Measurements from ENCODE around the gene NPR2.
A peak's percentile ranks its signal among the peaks of the same experiment; 100 is the strongest.

Gene NPR2

DNA sequence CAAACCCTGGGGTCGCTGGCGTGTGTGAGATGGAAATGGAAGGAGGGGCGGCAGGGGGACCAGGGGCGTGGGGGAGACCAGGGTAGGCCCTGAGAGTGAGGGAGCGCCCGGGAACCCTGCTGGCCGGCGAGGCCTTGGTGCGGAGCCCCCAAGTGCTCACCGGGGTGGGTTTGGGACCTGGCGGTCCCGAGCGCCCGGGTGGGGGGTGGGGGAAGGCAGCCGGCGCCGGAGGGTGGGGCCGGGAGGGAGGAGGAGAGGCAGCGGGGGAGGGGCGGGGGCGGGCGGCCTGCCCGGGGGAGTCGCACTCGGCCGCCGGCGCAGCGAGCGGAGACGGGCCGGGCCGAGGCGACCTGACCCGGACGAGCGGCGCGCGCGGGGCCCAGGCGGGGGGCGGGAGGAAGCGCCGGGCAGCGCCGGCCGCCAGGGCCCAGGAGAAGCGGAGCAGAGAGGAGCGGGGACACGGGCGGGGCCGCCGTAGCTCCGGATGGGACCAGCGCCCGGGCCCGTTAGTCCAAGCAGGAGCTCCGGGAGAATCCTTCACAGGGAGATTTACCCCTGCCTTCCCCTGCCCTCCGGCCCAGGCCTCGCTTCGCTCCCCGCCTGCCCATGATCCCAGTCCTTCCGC, at the start of gene NPR2:
Gene NPR2, plus strand, starts transcription at position 295 of the 625 bp plus-strand sequence. CDS start 818 bp downstream, outside the sequence.
- DNase-seq (ENCODE audit: low read depth): no peak

DNA sequence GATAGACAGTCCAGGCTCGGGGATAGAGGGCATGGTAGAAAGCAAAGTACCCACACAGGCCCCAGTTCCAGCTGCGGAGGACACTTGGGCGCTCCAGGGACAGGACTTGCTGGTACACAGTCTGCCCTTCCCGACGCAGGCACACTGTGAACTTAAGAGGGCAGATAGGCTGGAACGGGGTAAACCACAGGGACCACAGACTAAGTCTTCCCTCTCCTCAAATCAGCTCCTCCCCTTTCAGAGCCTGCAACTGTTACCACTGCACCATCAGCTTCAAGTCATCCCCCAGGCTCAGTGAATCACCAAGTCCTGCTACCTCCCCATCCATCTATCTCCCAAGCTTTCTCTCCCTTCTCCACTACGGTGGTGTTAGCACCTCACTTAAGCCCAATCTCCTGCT, 49.7 kb upstream of the NPR2 start:
- no peak for DNase-seq (ENCODE audit: low read depth)

- DNase-seq (ENCODE audit: low read depth): no peak
Observed at GRCh38 chr9:35743452-35743851, 47.9 kb upstream of the NPR2 start.

GRCh38 chr9:35743880-35744518, 47.4 kb upstream of the NPR2 start:
- DNase-seq (ENCODE audit: low read depth): no peak

- DNase-seq (ENCODE audit: low read depth): no peak
Observed at GRCh38 chr9:35745569-35745968, 45.8 kb upstream of the NPR2 start.

- DNase-seq (ENCODE audit: low read depth): no peak
Observed at GRCh38 chr9:35746583-35746982, 44.8 kb upstream of the NPR2 start.

GRCh38 chr9:35748242-35748857, 43.0 kb upstream of the NPR2 start:
- DNase-seq (ENCODE audit: low read depth): no peak

GRCh38 chr9:35748858-35749514, 42.4 kb upstream of the NPR2 start, which contains the start of the genes GBA2 and RGP1:
GBA2 (minus strand) TSS chr9:35749228; CDS start chr9:35748704, 524 bp downstream.
RGP1 (plus strand) TSS chr9:35749287; CDS start chr9:35749756, 469 bp downstream.
- DNase-seq (ENCODE audit: low read depth): no peak

DNA sequence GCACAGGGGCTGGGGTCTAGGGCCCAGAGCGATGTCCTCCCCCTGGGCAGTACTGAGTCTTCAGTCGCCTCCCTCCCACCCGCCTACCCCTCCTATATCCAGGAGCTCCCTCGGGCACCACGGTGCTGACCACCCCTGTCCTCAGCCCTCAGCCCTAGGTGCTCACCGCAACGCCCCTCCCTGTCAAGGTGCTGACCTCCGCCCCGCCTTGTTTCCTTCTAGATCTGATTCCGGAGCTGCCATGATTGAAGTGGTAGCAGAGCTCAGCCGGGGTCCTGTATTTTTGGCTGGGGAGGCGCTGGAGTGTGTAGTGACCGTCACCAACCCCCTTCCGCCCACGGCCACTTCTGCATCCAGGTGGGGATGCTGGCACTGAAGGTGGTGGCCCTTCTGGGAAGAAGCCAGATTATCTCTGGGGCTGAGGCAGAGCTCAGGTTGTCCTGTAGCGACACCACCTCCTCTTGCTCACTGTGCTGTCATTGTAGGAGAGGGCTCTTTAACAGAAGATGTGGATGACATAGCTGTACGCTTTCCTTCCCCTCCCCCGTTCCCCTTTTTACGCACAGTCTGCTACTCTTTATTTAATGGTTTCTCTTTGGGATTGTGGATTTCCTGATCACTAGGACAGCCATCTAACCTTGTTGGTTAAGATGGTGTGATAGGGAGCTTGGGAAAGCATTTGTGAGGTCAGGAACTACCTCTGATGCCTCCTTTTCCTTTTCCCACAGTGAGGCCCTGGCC, 41.7 kb upstream of the NPR2 start:
- no peak for DNase-seq (ENCODE audit: low read depth)

- no peak for DNase-seq (ENCODE audit: low read depth)
Observed at GRCh38 chr9:35750256-35750531, 41.2 kb upstream of the NPR2 start.

DNA sequence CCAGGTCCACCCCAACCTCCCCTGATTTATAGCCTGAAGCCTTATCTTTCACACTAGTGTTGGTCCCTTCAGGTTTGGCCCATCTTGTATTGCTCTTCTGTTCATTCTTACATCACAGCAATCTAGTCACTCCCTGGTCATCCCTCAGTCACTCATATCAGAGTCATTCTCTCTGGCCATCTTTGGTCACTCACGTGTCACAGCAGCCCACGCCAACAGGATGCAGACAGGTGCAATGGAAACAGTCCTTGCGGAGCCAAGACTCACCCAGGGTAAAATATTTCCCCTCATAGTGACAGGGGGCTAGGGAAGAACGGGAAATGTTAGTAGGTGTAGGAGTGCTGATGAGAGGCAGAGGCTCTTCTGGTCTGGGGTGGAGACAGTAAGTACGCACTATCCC, 37.9 kb upstream of the NPR2 start:
- no peak for DNase-seq (ENCODE audit: low read depth)

DNA sequence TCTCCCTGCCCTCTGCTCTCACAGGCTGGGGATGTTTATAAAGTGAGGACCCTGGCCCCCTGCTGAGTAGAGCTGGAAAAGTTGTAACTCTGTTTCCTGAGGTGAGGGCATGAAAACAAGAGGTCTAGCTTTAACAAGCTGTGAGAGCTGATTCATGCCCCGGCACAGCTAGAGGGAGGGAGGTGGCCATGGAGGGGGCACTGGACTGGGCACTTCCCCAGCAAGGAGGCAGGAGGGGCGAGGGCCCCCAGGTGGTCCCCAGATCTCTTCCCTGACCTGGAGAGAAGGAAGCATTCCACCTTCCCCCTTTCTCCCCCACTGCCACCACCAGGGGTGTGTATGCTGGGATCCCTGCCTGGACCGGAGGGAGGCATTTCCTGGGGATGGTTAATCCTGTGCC, 37.1 kb upstream of the NPR2 start, which contains the start of gene MSMP:
Gene MSMP, minus strand, starts transcription at position 13 of the 400 bp plus-strand sequence. CDS start 147 bp downstream, outside the sequence.
- no peak for DNase-seq (ENCODE audit: low read depth)

DNA sequence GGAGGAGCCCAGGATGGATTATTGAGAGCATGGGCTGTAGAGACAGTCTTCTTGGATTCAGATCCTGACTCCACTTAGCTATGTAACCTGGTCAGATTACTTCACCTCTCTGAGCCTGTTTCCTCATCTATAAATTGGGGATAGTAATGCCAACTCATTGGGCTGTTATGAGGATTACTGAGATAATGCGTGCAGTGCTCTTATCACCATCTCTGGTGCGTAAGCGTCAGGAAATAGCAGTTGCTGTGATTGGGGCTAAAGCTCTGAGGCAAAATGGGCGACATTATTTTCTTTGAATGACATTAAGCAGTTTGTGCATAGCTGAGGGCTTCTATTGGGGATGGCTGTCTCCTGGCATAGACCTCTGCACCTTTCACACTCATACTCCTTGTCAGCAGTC, 36.3 kb upstream of the NPR2 start:
- no peak for DNase-seq (ENCODE audit: low read depth)

DNA sequence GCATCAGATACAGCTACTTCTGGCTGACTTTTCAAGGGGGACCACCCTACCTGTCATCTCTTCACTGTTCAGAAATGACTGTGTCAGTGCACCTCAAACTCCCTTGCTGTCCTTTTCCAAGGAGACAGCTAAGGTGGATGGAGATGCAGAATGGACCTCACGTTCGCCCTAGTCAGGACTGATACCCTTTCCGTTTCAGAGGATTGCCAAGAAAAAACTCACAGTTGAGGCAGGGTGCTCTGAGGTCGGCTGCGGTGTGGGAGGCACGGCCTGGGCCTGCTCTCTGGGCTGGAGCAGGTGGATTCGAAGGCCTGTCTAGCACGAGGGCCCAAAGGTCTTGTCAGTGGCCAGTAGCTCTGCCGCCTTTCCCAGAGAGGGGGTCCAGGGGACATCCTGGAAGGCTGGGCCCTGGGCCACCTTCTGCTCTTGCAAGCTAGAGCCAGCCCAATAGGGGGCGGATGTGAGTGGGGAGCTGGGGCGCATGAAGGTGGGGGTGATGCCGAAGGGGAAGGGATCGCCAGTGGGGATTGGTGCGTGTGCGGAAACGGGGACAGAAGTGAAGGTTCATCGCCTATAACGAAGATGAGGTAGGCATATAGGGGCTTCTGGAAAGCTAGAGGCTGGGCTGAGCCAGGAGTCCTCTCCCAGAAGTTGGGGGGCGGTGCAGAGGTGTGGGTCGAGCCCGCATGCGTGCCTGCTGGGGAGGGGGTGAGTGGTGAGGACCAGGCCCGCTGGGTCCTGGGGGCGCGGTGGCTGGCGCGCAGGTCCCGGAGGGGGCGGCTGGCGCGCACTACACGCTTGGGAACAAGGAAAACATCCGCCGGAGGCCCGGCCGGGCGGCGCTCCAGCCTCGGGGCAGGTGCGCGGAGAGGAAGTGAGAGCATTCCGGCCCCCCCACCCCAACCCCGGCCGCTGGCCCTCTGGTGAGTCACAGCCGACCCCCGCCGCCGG, 34.8 kb upstream of the NPR2 start:
- DNase-seq (ENCODE audit: low read depth): peak; percentile 59

- no peak for DNase-seq (ENCODE audit: low read depth)
Observed at GRCh38 chr9:35757226-35757891, 34.0 kb upstream of the NPR2 start.

DNA sequence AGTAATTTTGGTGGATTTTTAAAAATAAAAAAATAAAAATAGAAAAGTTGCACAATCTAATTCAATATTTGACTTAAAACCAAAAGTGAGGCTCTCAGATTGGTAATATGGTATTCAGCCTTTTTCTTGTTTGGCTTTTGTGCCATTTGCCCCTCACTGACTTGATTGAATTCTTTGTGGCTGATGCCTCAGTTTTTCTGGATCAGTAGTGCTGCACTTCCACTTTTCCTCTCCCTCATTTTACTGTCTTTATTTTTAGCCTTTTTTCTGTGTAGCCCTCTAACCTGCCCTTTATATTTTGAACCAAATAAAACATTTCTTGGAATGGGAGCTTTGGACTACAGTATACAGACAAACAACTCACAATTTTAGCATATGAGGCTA, 33.5 kb upstream of the NPR2 start:
- DNase-seq (ENCODE audit: low read depth): no peak

- DNase-seq (ENCODE audit: low read depth): no peak
Observed at GRCh38 chr9:35758475-35759050, 32.8 kb upstream of the NPR2 start.

DNA sequence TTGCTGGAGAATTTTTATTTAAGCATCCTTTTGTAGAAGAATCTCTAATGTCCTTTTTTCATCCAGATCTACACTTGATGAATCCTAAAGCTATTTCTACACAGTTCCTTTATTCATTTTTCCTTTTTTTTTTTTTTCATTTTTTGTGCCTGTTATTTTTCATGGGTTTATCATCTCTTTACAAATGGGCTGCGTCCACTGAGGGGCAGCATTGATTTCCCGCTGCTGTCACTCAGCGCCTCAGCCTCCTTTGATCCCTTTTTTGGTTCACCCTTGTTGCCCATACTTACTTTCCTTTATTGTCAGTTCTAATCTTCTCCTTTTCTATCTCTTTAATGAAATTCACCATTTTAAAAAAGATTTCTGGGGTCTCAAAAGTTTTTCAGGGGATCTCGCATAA, 31.6 kb upstream of the NPR2 start:
- DNase-seq (ENCODE audit: low read depth): no peak

GRCh38 chr9:35760651-35761050, 30.7 kb upstream of the NPR2 start:
- DNase-seq (ENCODE audit: low read depth): no peak

DNA sequence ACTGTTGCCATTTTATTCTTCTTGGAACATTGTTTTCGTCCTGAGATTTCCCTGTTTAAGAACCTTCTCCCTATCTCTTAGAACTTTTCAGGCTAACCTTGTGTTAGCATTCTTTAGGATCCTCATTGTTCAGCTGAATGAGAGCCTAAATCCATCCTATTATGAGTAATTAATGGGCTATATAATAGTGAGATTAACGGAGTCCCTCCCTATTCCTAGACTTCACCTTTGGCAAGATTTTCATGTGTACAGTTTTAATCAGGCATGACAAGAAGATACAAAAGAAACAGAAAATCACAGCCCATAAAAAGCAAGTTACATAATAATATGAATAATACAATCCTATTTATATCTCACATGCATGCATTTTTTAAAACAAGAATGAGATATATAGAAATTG, 28.2 kb upstream of the NPR2 start:
- no peak for DNase-seq (ENCODE audit: low read depth)

Data from stimulated activated CD8-positive, alpha-beta memory T cell treated with anti-CD3 and anti-CD28 coated beads, Interleukin-7, amount 100 ng/mL, for 24 hours (primary cell).